Hepatic stellate cell (primary cell): ENCODE data around the gene GALR2.

Source experiments
- DNase-seq: peaks from one replicate; pipeline ENCODE4 v3.0.0; 2011; ENCODE audit warnings: low spot score

GALR2 gene

GRCh38 chr17:76095943-76096342 lies 21.4 kb downstream of the GALR2 start:
- DNase-seq: no peak

- DNase-seq: no peak
Measured at GRCh38 chr17:76097716-76098295, 23.2 kb downstream of the GALR2 start.

- DNase-seq: no peak
Measured at GRCh38 chr17:76102944-76103273, 28.3 kb downstream of the GALR2 start.

GRCh38 chr17:76103274-76104139 lies 28.9 kb downstream of the GALR2 start, which contains the start of gene EXOC7:
EXOC7 (minus strand) TSS chr17:76103787; CDS start chr17:76103692, 95 bp downstream.
- DNase-seq: peak; percentile 98

GRCh38 chr17:76104140-76104895 lies 29.7 kb downstream of the GALR2 start:
- no peak for DNase-seq

GRCh38 chr17:76104896-76105231 lies 30.3 kb downstream of the GALR2 start:
- no peak for DNase-seq

- no peak for DNase-seq
Measured at GRCh38 chr17:76106703-76107102, 32.1 kb downstream of the GALR2 start.

GRCh38 chr17:76107509-76107908 lies 32.9 kb downstream of the GALR2 start:
- DNase-seq: no peak

- DNase-seq: no peak
Measured at GRCh38 chr17:76111956-76112355, 37.4 kb downstream of the GALR2 start.

- no peak for DNase-seq
Measured at GRCh38 chr17:76115138-76115754, 40.7 kb downstream of the GALR2 start.

GRCh38 chr17:76119409-76120371 lies 45.1 kb downstream of the GALR2 start:
- DNase-seq: no peak

- DNase-seq: no peak
Measured at GRCh38 chr17:76120658-76121008, 46.1 kb downstream of the GALR2 start.

GRCh38 chr17:76121932-76122430 lies 47.4 kb downstream of the GALR2 start:
- no peak for DNase-seq

GRCh38 chr17:76122431-76123190 lies 48.0 kb downstream of the GALR2 start:
- DNase-seq: no peak

- DNase-seq: no peak
Measured at GRCh38 chr17:76123191-76123499, 48.6 kb downstream of the GALR2 start.

- DNase-seq: no peak
Measured at GRCh38 chr17:76123749-76124581, 49.4 kb downstream of the GALR2 start.

GRCh38 chr17:76124582-76125390 lies 50.2 kb downstream of the GALR2 start:
- no peak for DNase-seq

- DNase-seq: no peak
Measured at GRCh38 chr17:76125391-76125675, 50.8 kb downstream of the GALR2 start.

GRCh38 chr17:76125922-76126321 lies 51.3 kb downstream of the GALR2 start:
- no peak for DNase-seq
